ENCODE results near the gene EPHA5.

The EPHA5 gene

GRCh38 chr4:65624651-65625050 lies 45.6 kb downstream of the EPHA5 start:
- no peak for DNase-seq (ENCODE audit: low spot score)

- no peak for DNase-seq (ENCODE audit: low spot score)
These were observed 46.8 kb downstream of the EPHA5 start for GRCh38 chr4:65623506-65623905.

GRCh38 chr4:65617416-65617815 lies 52.9 kb downstream of the EPHA5 start:
- DNase-seq (ENCODE audit: low spot score): no peak

- DNase-seq (ENCODE audit: low spot score): no peak
These were observed 65.8 kb downstream of the EPHA5 start for GRCh38 chr4:65604515-65604914.

GRCh38 chr4:65600656-65601055 lies 69.6 kb downstream of the EPHA5 start:
- peak; percentile 17 for DNase-seq (ENCODE audit: low spot score)

GRCh38 chr4:65599340-65599739 lies 70.9 kb downstream of the EPHA5 start:
- DNase-seq (ENCODE audit: low spot score): no peak

- no peak for DNase-seq (ENCODE audit: low spot score)
These were observed 72.6 kb downstream of the EPHA5 start for GRCh38 chr4:65597697-65598096.

GRCh38 chr4:65592089-65592488 lies 78.2 kb downstream of the EPHA5 start:
- DNase-seq (ENCODE audit: low spot score): no peak

- no peak for DNase-seq (ENCODE audit: low spot score)
These were observed 80.4 kb downstream of the EPHA5 start for GRCh38 chr4:65589921-65590320.

- DNase-seq (ENCODE audit: low spot score): no peak
These were observed 81.0 kb downstream of the EPHA5 start for GRCh38 chr4:65589331-65589730.

- DNase-seq (ENCODE audit: low spot score): no peak
These were observed 89.7 kb downstream of the EPHA5 start for GRCh38 chr4:65580551-65580950.

GRCh38 chr4:65566473-65566872 lies 103.8 kb downstream of the EPHA5 start:
- DNase-seq (ENCODE audit: low spot score): no peak

GRCh38 chr4:65561164-65561563 lies 109.1 kb downstream of the EPHA5 start:
- DNase-seq (ENCODE audit: low spot score): no peak

- DNase-seq (ENCODE audit: low spot score): no peak
These were observed 111.0 kb downstream of the EPHA5 start for GRCh38 chr4:65559270-65559669.

GRCh38 chr4:65552057-65552456 lies 118.2 kb downstream of the EPHA5 start:
- no peak for DNase-seq (ENCODE audit: low spot score)

GRCh38 chr4:65550500-65550899 lies 119.8 kb downstream of the EPHA5 start:
- DNase-seq (ENCODE audit: low spot score): no peak

GRCh38 chr4:65546882-65547416 lies 123.3 kb downstream of the EPHA5 start:
- DNase-seq (ENCODE audit: low spot score): no peak

- no peak for DNase-seq (ENCODE audit: low spot score)
These were observed 131.7 kb downstream of the EPHA5 start for GRCh38 chr4:65538571-65538970.

GRCh38 chr4:65535113-65535512 lies 135.2 kb downstream of the EPHA5 start:
- DNase-seq (ENCODE audit: low spot score): no peak

- no peak for DNase-seq (ENCODE audit: low spot score)
These were observed 148.6 kb downstream of the EPHA5 start for GRCh38 chr4:65521666-65522065.

GRCh38 chr4:65515646-65516045 lies 154.6 kb downstream of the EPHA5 start:
- DNase-seq (ENCODE audit: low spot score): no peak

- DNase-seq (ENCODE audit: low spot score): no peak
These were observed 159.3 kb downstream of the EPHA5 start for GRCh38 chr4:65510976-65511375.

GRCh38 chr4:65508168-65508567 lies 162.1 kb downstream of the EPHA5 start:
- peak; percentile 73 for DNase-seq (ENCODE audit: low spot score)

GRCh38 chr4:65502131-65502701 lies 168.1 kb downstream of the EPHA5 start:
- DNase-seq (ENCODE audit: low spot score): no peak

Data from COLO829 (cell line).